ENCODE measurements around the gene SLC46A1. TPM values are rescaled to one million over a fixed set of nuclear protein-coding genes. Genes with fewer than 3 reads are reported as not detected.

The SLC46A1 gene
- total and polyA plus RNA-seq, 2 of the 8 experiments (the other 6 are each of a cell fraction or from before 2014, with no cell fraction given), result 5.3 to 8.7 TPM

- ChIA-PET POLR2A (ENCODE audit: partially characterized antibody) (interaction anchor here (1.1 to 9.7 kb wide), 9 partner anchors 10 to 79 kb away, joined by 3 to 92 read pairs (median 6); partner anchors contain the start of genes IFT20, POLDIP2, TNFAIP1 and VTN), CTCF (ENCODE audit: partially characterized antibody) (interaction anchor here (0.7 to 2.5 kb wide), 9 partner anchors 8 to 459 kb away, joined by 3 to 10 read pairs (median 5); partner anchors contain the start of gene TNFAIP1)
- 91% methylated on average over 13 of the region's 13 CpGs; no CpG with 5 or more reads in 1 of the 2 experiments for WGBS, 2 experiments (ENCODE audit: extremely low coverage in 1 of 2, insufficient coverage in 1 of 2, insufficient read length in 1 of 2, insufficient replicate concordance in 2 of 2, low coverage in 1 of 2, low lambda C conversion rate in 2 of 2, missing lambda C conversion rate in 1 of 2)
- Histone ChIP-seq H2BK120ac (replicated peaks; ENCODE audit: low read depth, low read length) (no peak overlapping the region), H4K20me1 (replicated peaks in 1 of 2; ENCODE audit: control insufficient read depth in 1 of 2, insufficient read depth in 2 of 2, low read length in 2 of 2) (peaks cover 11 to 15% of the 10 kb centered on the region in 2 experiments), H3K9ac (replicated peaks in 1 of 4; ENCODE audit: extremely low read depth in 1 of 4, low read depth in 3 of 4, low read length in 3 of 4) (no peak overlapping the region), H2BK12ac (ENCODE audit: low read depth, low read length) (no peak overlapping the region), H3K23ac (ENCODE audit: insufficient read length) (no peak overlapping the region), H3K4me2 (ENCODE audit: insufficient read depth in 1 of 2, low read depth in 2 of 2, low read length in 2 of 2) (no peak overlapping the region), H4K5ac (ENCODE audit: insufficient read length, low read depth, low read length) (no peak overlapping the region), H3K27me3 (replicated peaks in 1 of 4; ENCODE audit: control insufficient read depth in 3 of 4, extremely low read depth in 1 of 4, insufficient read depth in 3 of 4, low read length in 3 of 4) (no peaks in the 10 kb centered on the region), H3K9me3 (ENCODE audit: insufficient read depth in 2 of 2, low read depth in 1 of 2, low read length in 1 of 2) (no peaks in the 10 kb centered on the region), H3K4me3 (ENCODE audit: extremely low read depth in 1 of 4, insufficient read depth in 2 of 4, low read depth in 3 of 4, low read length in 4 of 4) (no peak overlapping the region), H2BK20ac (ENCODE audit: low read length) (no peak overlapping the region), H3K18ac (ENCODE audit: extremely low read depth, low read length) (no peak overlapping the region), H2BK5ac (ENCODE audit: low read depth, low read length) (no peak overlapping the region), H3K56ac (replicated peaks; ENCODE audit: insufficient read length, low read depth, low read length) (no peak overlapping the region), H3K27ac (ENCODE audit: low read depth, low read length) (no peak overlapping the region), H3K36me3 (ENCODE audit: control insufficient read depth in 2 of 4, insufficient read depth in 4 of 4, low read length in 3 of 4) (peaks cover 20 to 56% (median 40%) of the 10 kb centered on the region in 4 experiments), H3K79me1 (ENCODE audit: low read depth, low read length) (no peaks in the 10 kb centered on the region), H3K23me2 (ENCODE audit: low read depth, low read length) (no peaks in the 10 kb centered on the region), H3K79me2 (ENCODE audit: control insufficient read depth in 1 of 2, insufficient read depth in 2 of 2, low read length in 2 of 2) (no peaks in the 10 kb centered on the region), H2AK5ac (ENCODE audit: low read depth, low read length) (no peak overlapping the region), H4K8ac (ENCODE audit: extremely low read depth, insufficient read depth, low read length) (no peak overlapping the region), H3K4ac (replicated peaks; ENCODE audit: insufficient read length, low read depth, low read length) (no peak overlapping the region), H3K14ac (ENCODE audit: insufficient read length) (no peak overlapping the region), H3K4me1 (replicated peaks in 1 of 4; ENCODE audit: control insufficient read depth in 3 of 4, insufficient read depth in 4 of 4, low read length in 3 of 4) (peaks cover 0 to 4% (median 0%) of the 10 kb centered on the region in 4 experiments; a peak in 3 of 7 replicates), H4K91ac (replicated peaks; ENCODE audit: insufficient read length, low read length) (no peak overlapping the region), H2BK15ac (ENCODE audit: low read length) (no peak overlapping the region), H2AFZ (ENCODE audit: low read length) (no peak overlapping the region)
- TF ChIP-seq POLR2A (IDR thresholded peaks at IDR 0.05; ENCODE audit: control extremely low read depth in 1 of 2, low read depth in 2 of 2, low read length in 2 of 2) (peak in 1 of 2 experiments; percentile 43; a peak in 1 of 3 replicates), CEBPB (IDR thresholded peaks at IDR 0.05; ENCODE audit: low read depth, low read length) (no peak)
- TF ChIP-seq, protein P1, sequence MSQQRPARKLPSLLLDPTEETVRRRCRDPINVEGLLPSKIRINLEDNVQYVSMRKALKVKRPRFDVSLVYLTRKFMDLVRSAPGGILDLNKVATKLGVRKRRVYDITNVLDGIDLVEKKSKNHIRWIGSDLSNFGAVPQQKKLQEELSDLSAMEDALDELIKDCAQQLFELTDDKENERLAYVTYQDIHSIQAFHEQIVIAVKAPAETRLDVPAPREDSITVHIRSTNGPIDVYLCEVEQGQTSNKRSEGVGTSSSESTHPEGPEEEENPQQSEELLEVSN (IDR thresholded peaks at IDR 0.05), result no peak
- no peak for FAIRE-seq
- DNase-seq (ENCODE audit: low read depth in 1 of 2, low spot score in 2 of 2), result no peak
Observed at GRCh38 chr17:28345419-28346198, 60.4 kb downstream of the SLC46A1 start.
